PC-3 (cell line): ENCODE results near the gene STK36. TPM values are rescaled to one million over a fixed set of nuclear protein-coding genes. Genes with fewer than 3 reads are reported as not detected.

Source experiments
- ATAC-seq: fragments of 200-7000 bp; cut with Tn5 transposase; 2 replicates; pipeline ENCODE4 v1.9.1; 2020; ENCODE audit warnings: mild to moderate bottlenecking, moderate library complexity
- BruUV-seq: library from RNA; stranded (reverse); fragments of 400-500 nt; replicated peaks from 2 replicates; lab custom pipeline; 2021; lab: Mats Ljungman, UMichigan
- CTCF ChIA-PET: fragments of 300-600 bp; sonication (Branson Sonifier 250); formaldehyde crosslinking; loops from one replicate; lab custom pipeline; 2022; ENCODE audit warnings: antibody characterized with exemption; lab: Charles Lee
- POLR2A ChIA-PET: fragments of 300-600 bp; sonication (Branson Sonifier 250); formaldehyde crosslinking; loops from one replicate; lab custom pipeline; 2022; ENCODE audit warnings: antibody characterized with exemption; ENCODE audit not compliant: unreplicated experiment; lab: Charles Lee
- DNase-seq: peaks from one replicate; pipeline ENCODE4 v3.0.0-alpha.2; 2015
- H2AFZ ChIP-seq: fragments of 300-600 bp; sonication (generic); 2 replicates; pipeline ENCODE4 v1.6.0; 2016; ENCODE audit warnings: antibody characterized with exemption, low read length
- H3F3A ChIP-seq: fragments of 300-600 bp; sonication (generic); one replicate; pipeline ENCODE4 v1.6.0; 2017; ENCODE audit warnings: antibody characterized with exemption, low read length, control low read depth, mild to moderate bottlenecking; ENCODE audit not compliant: unreplicated experiment
- H3K27ac ChIP-seq: fragments of 300-600 bp; sonication (generic); 2 replicates; pipeline ENCODE4 v1.5.1; 2016; ENCODE audit warnings: mild to moderate bottlenecking, low read length
- H3K27me3 ChIP-seq: fragments of 300-600 bp; sonication (generic); 2 replicates; pipeline ENCODE4 v1.6.1; 2016; ENCODE audit warnings: low read length, mixed read lengths
- H3K36me3 ChIP-seq: fragments of 300-600 bp; sonication (generic); 2 replicates; pipeline ENCODE4 v1.6.1; 2016; ENCODE audit warnings: low read depth, mixed run types, low read length, mixed read lengths
- H3K4me1 ChIP-seq: fragments of 300-600 bp; sonication (generic); 2 replicates; pipeline ENCODE4 v1.5.1; 2016; ENCODE audit warnings: low read length; ENCODE audit not compliant: insufficient read depth
- H3K4me2 ChIP-seq: fragments of 300-600 bp; sonication (generic); 2 replicates; pipeline ENCODE4 v1.6.0; 2016; ENCODE audit warnings: low read length
- H3K4me3 ChIP-seq: fragments of 300-600 bp; sonication (generic); 2 replicates; pipeline ENCODE4 v1.5.1; 2016; ENCODE audit warnings: mild to moderate bottlenecking, low read length, mixed read lengths
- H3K79me2 ChIP-seq: fragments of 300-600 bp; sonication (generic); 2 replicates; pipeline ENCODE4 v1.6.1; 2017; ENCODE audit warnings: low read length, mixed read lengths
- H3K9ac ChIP-seq: fragments of 300-600 bp; sonication (generic); 2 replicates; pipeline ENCODE4 v1.6.0; 2016; ENCODE audit warnings: mild to moderate bottlenecking, low read length
- H3K9me2 ChIP-seq: fragments of 300-600 bp; sonication (generic); replicated peaks from 2 replicates; pipeline ENCODE4 v1.6.1; 2016; ENCODE audit warnings: mixed run types, low read length, mixed read lengths
- H3K9me3 ChIP-seq: fragments of 300-600 bp; sonication (generic); 2 replicates; pipeline ENCODE4 v1.6.1; 2016; ENCODE audit warnings: low read length, mixed read lengths
- H4K20me1 ChIP-seq: fragments of 300-600 bp; sonication (generic); 2 replicates; pipeline ENCODE4 v1.6.1; 2016; ENCODE audit warnings: low read length, mixed read lengths
- CTCF ChIP-seq: fragments of 300-600 bp; sonication (generic); conservative IDR thresholded peaks from 2 replicates; pipeline ENCODE4 v1.5.1; 2017; ENCODE audit warnings: antibody characterized with exemption, low read depth, mild to moderate bottlenecking, low read length
- EZH2 ChIP-seq: fragments of 300-600 bp; sonication (generic); IDR thresholded peaks from one replicate; pipeline ENCODE4 v1.6.1; 2017; ENCODE audit warnings: antibody characterized with exemption, mild to moderate bottlenecking, low read length; ENCODE audit not compliant: unreplicated experiment
- EZH2phosphoT487 ChIP-seq: fragments of 300-600 bp; sonication (generic); IDR thresholded peaks from 2 replicates; pipeline ENCODE4 v1.6.1; 2018; ENCODE audit warnings: mild to moderate bottlenecking, antibody characterized with exemption, low read length, borderline replicate concordance
- intact Hi-C: fragments of 100-400 bp; cut with micrococcal nuclease; formaldehyde crosslinking; loops from 2 replicates; pipeline ENCODE4 v1.9.0; 2023
- total RNA-seq: library from RNA; depleted of rRNA; stranded (reverse); fragments of >200 nt; gene quantifications from 2 replicates; pipeline ENCODE4 v1.2.3, GENCODE V29; 2014

STK36 gene
- total RNA-seq, 1 experiment from 2014 or later = 32.9 TPM

GRCh38 chr2:218743068-218743467 lies 71.2 kb downstream of the STK36 start:
- CTCF ChIA-PET = no interaction called here
- intact Hi-C loops = no loop called here

GRCh38 chr2:218744615-218745014 lies 72.7 kb downstream of the STK36 start:
- no TSS peak for BruUV-seq
- ChIA-PET POLR2A (no interaction called here), CTCF (no interaction called here)
- H3K9ac ChIP-seq = no peak overlapping the region
- no peak overlapping the region for H3K4me2 ChIP-seq
- no peaks in the 10 kb centered on the region for H3F3A ChIP-seq
- H3K27me3 ChIP-seq = no peaks in the 10 kb centered on the region
- no peak overlapping the region for H3K4me3 ChIP-seq
- H3K9me3 ChIP-seq = no peaks in the 10 kb centered on the region
- intact Hi-C loops = no loop called here
- no peak overlapping the region for H3K27ac ChIP-seq
- TF ChIP-seq EZH2phosphoT487 (no peak), EZH2 (no peak), CTCF (no peak)
- H2AFZ ChIP-seq = no peak overlapping the region
- no peaks in the 10 kb centered on the region for H3K4me1 ChIP-seq
- H3K36me3 ChIP-seq = peaks cover 48% of the 10 kb centered on the region; the same call in 1 of the 2 replicates
- DNase-seq = no peak
- H4K20me1 ChIP-seq = no peaks in the 10 kb centered on the region
- H3K9me2 ChIP-seq = no peaks in the 10 kb centered on the region
- no peak for ATAC-seq
- no peaks in the 10 kb centered on the region for H3K79me2 ChIP-seq

More at GRCh38 chr2:218743068-218743467, 71.2 kb downstream of the STK36 start:
- Histone ChIP-seq H3K9me2 (no peaks in the 10 kb centered on the region), H3K4me2 (no peak overlapping the region), H3K79me2 (no peaks in the 10 kb centered on the region), H2AFZ (no peak overlapping the region), H3K27me3 (no peaks in the 10 kb centered on the region), H3K9ac (no peak overlapping the region), H3K36me3 (peaks cover 49% of the 10 kb centered on the region; the same call in 1 of the 2 replicates), H3F3A (no peaks in the 10 kb centered on the region), H3K9me3 (no peaks in the 10 kb centered on the region), H3K27ac (no peak overlapping the region), H4K20me1 (no peaks in the 10 kb centered on the region), H3K4me3 (no peak overlapping the region), H3K4me1 (no peaks in the 10 kb centered on the region)
- TF ChIP-seq EZH2phosphoT487 (no peak), CTCF (no peak), EZH2 (no peak)
- BruUV-seq = no TSS peak
- no peak for DNase-seq
- ATAC-seq = no peak
- POLR2A ChIA-PET = no interaction called here

GRCh38 chr2:218745160-218745558 lies 73.3 kb downstream of the STK36 start:
- ATAC-seq (no peak), DNase-seq (no peak)
- H3K9me3 ChIP-seq = no peaks in the 10 kb centered on the region
- intact Hi-C loops = no loop called here
- 0 out of 2 replicates have a peak overlapping the region, but pooled peaks have one; percentile 8 for H3K27ac ChIP-seq
- POLR2A ChIA-PET = no interaction called here
- H3F3A ChIP-seq = no peaks in the 10 kb centered on the region
- peaks cover 54% of the 10 kb centered on the region; the same call in 1 of the 2 replicates for H3K36me3 ChIP-seq
- H3K4me1 ChIP-seq = no peaks in the 10 kb centered on the region
- CTCF ChIA-PET = no interaction called here
- H3K4me2 ChIP-seq = no peak overlapping the region
- TF ChIP-seq EZH2phosphoT487 (no peak), CTCF (no peak), EZH2 (no peak)
- H3K79me2 ChIP-seq = no peaks in the 10 kb centered on the region
- no peak overlapping the region for H2AFZ ChIP-seq
- no TSS peak for BruUV-seq
- no peaks in the 10 kb centered on the region for H4K20me1 ChIP-seq
- H3K9ac ChIP-seq = no peak overlapping the region
- H3K4me3 ChIP-seq = no peak overlapping the region
- no peaks in the 10 kb centered on the region for H3K9me2 ChIP-seq
- H3K27me3 ChIP-seq = no peaks in the 10 kb centered on the region
